ENCODE results near the gene EPB41L2.

GRCh38 chr6:130810307-130811030 is 252.6 kb downstream of the EPB41L2 start:
- TF ChIP-seq POLR2AphosphoS5 (IDR thresholded peaks at IDR 0.05) = no peak
- TF ChIP-seq EP300 (IDR thresholded peaks at IDR 0.05) = no peak
- TF ChIP-seq CTCF (IDR thresholded peaks at IDR 0.05) = no peak
- TF ChIP-seq POLR2A (IDR thresholded peaks at IDR 0.05; ENCODE audit: low read depth) = no peak

Measured in esophagus muscularis mucosa (tissue), 4 donors.